Spinal cord (tissue), 10 donors: Measurements from ENCODE around the gene SH3BGRL2. TPM values are rescaled to one million over a fixed set of nuclear protein-coding genes. Genes with fewer than 3 reads are reported as not detected.
A peak's percentile ranks its signal among the peaks of the same experiment; 100 is the strongest.
"Not testable (repeated sequence)": the region's sequence is repeated elsewhere in the genome, so short reads cannot be mapped to it uniquely, and the experiment has no call there.

Experiments
- DNase-seq, 6 donors: peaks; one replicate each; pipeline versions ENCODE4 v3.0.0 to v3.0.0-alpha.2; 2013 to 2015; ENCODE audit warnings: low spot score in 6 of 6, low read depth in 4 of 6
- H3K27ac ChIP-seq: one replicate; pipeline ENCODE4 v1.5.1; 2013; ENCODE audit warnings: low read depth, low read length, control low read depth
- H3K27me3 ChIP-seq: one replicate; pipeline ENCODE4 v1.6.1; 2013; ENCODE audit warnings: low read length; ENCODE audit not compliant: control insufficient read depth, insufficient read depth
- H3K36me3 ChIP-seq: one replicate; pipeline ENCODE4 v1.6.1; 2013; ENCODE audit warnings: low read length; ENCODE audit not compliant: control insufficient read depth, insufficient read depth
- H3K4me1 ChIP-seq: one replicate; pipeline ENCODE4 v1.6.1; 2013; ENCODE audit warnings: low read length; ENCODE audit not compliant: control insufficient read depth, insufficient read depth
- H3K4me3 ChIP-seq: one replicate; pipeline ENCODE4 v1.5.1; 2013; ENCODE audit warnings: low read depth, low read length, control low read depth
- H3K9me3 ChIP-seq: one replicate; pipeline ENCODE4 v1.6.1; 2013; ENCODE audit warnings: low read length; ENCODE audit not compliant: control insufficient read depth, insufficient read depth
- WGBS: methylation state at CpG from one replicate; pipeline ENCODE4 v1.1.5; 2013; ENCODE audit warnings: missing lambda C conversion rate; ENCODE audit not compliant: insufficient coverage; 5-methylcytosine and 5-hydroxymethylcytosine counted together
- polyA plus RNA-seq, 2 donors: library from polyadenylated mRNA; unstranded; fragments of 120-200 nt; gene quantifications; one replicate each; pipeline ENCODE4 v1.2.1, GENCODE V29; 2013; ENCODE audit not compliant: insufficient read length in 2 of 2
- total RNA-seq, 2 donors: library from RNA; depleted of rRNA in 1 of 2; stranded (reverse); fragments of 120-200 nt in 1 of 2; fragments of >200 nt in 1 of 2; gene quantifications; one replicate each; pipeline versions ENCODE4 v1.2.3 to v1.2.4, GENCODE V29; 2013 to 2014
- donor health status: healthy.

Gene SH3BGRL2
- total and polyA plus RNA-seq, 4 donors: 23.8 to 55.9 (median 29.7) TPM

DNA sequence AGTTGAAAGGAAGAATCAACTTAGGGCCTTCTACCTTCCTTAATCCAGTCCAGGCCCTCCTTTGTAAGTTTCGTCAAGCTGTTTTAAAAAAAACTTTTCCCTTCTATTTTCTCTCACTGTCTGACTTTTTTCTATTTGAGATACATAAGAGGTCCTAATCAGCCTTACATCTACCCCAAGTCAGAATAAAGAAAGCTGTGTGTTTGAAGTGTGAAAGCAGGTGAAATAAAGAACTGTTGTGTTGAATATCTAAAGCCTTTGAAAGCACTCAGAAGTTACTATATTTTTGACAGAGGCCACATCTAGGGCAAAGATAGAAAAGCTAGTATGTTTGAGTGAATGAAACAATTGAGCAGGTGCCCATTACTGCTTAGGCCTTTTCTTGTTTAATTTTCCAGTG, 35.5 kb downstream of the SH3BGRL2 start:
- H3K36me3 ChIP-seq: no peaks in the 10 kb centered on the region
- H3K27ac ChIP-seq: no peak overlapping the region
- no peaks in the 10 kb centered on the region for H3K27me3 ChIP-seq
- no peak overlapping the region for H3K4me3 ChIP-seq
- WGBS: no CpG with 5 or more reads among the region's 1 CpG
- H3K9me3 ChIP-seq: no peaks in the 10 kb centered on the region
- H3K4me1 ChIP-seq: no peaks in the 10 kb centered on the region
- DNase-seq: no peak

DNA sequence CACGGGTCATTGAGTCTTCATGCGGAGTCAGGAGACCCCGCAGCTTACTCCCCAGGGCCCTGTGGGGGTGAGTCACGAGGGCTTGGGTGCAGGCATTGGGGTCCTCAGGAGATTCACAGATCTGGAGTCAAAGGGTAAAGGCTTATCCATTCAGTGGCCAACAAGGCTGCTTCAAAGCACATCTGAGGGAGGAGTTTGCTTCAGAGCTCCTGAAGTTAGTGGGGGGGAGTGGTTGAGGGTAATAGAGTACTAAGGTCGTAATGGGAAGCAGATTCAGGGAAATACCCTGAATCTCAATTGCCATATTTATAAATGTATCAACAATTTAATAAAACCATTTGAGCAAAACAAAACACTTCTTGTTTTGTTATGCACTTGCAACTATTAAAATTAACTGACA, 37.3 kb downstream of the SH3BGRL2 start:
- Histone ChIP-seq H3K27ac (no peak overlapping the region), H3K9me3 (no peaks in the 10 kb centered on the region), H3K4me1 (no peaks in the 10 kb centered on the region), H3K27me3 (no peaks in the 10 kb centered on the region), H3K36me3 (no peaks in the 10 kb centered on the region), H3K4me3 (no peak overlapping the region)
- WGBS: 66% methylated on average over 4 of the region's 5 CpGs
- DNase-seq: no peak

DNA sequence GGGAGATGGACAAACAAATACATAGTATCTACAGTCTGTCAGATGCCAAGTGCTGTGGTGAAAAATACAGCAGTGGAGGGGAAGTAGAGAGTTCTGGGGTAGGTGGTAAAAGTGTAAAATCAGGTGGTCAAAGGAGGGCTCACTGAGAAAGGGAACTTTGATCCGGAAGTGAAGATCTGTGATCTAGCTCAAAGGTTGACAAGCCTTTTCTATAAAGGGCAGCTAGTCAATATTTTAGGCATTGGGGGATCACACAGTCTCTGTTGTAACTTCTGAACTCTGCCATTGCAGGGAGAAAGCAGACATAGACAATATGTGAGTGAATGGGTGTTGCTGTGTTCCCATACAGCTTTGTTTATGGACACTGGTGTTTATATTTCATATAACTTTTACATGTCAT, 38.6 kb downstream of the SH3BGRL2 start:
- WGBS: 87% methylated on average over 1 of the region's 1 CpG

DNA sequence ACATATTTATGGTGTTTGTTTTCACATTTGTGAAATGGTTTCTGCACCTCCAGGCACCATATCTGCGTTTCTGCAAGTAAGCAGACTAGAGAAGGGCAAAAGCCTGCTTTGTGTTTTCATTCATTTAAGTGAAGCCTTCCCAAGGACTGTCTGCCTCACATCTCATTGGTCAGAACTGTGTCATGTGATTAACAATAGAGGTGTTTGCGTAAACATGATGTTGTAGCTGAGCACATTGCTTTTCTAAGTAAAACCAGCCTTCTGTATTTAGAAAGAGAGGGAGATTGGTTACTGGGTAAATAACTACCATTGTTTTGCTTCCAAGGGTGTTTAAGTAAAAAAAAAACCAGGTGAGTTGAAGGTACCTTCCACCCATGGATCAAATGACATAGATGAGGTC, 39.7 kb downstream of the SH3BGRL2 start:
- H3K36me3 ChIP-seq: no peaks in the 10 kb centered on the region
- DNase-seq: no peak
- H3K27me3 ChIP-seq: no peaks in the 10 kb centered on the region
- H3K27ac ChIP-seq: no peak overlapping the region
- WGBS: 86% methylated on average over 1 of the region's 2 CpGs
- H3K9me3 ChIP-seq: no peaks in the 10 kb centered on the region
- H3K4me1 ChIP-seq: no peaks in the 10 kb centered on the region
- H3K4me3 ChIP-seq: no peak overlapping the region

More for the DNA sequence above, 38.6 kb downstream of the SH3BGRL2 start:
- H3K4me3 ChIP-seq: no peak overlapping the region
- H3K27ac ChIP-seq: no peak overlapping the region
- H3K36me3 ChIP-seq: no peaks in the 10 kb centered on the region
- H3K9me3 ChIP-seq: no peaks in the 10 kb centered on the region
- no peak for DNase-seq
- H3K27me3 ChIP-seq: no peaks in the 10 kb centered on the region
- no peaks in the 10 kb centered on the region for H3K4me1 ChIP-seq

DNA sequence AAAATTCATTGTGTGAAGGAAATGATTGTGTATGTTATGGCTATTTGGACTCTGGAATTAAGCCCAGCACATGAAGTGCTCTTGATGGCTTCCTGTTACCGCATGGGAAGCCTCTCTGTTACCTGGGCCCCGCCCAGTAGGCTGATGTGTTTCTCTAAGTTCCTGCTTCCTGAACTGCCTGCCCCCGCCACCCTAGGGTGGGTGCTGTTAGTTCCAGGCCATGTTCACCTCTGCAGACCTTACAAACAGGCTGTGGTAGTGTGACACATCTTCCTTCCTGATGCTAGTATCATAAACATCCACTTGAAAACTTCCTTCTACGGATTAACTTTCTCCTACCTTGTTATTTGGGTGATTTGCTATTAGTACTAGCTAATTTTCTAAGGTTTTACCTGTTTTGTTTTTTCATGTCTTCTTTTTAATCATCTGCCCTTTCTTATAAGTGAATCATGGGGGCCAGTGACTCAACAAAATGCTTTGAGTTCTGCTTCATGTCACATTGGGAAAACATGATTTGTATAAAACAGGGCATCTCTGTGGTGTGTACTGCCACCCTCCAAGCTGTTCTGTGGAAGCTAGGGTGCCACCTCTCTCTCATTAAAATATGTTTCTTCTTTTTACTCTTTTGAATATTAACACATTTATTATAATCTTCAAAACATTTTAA, 40.6 kb downstream of the SH3BGRL2 start:
- H3K36me3 ChIP-seq: no peaks in the 10 kb centered on the region
- no peak for DNase-seq
- WGBS: 83% methylated on average over 3 of the region's 4 CpGs
- H3K27ac ChIP-seq: no peak overlapping the region
- H3K27me3 ChIP-seq: no peaks in the 10 kb centered on the region
- no peaks in the 10 kb centered on the region for H3K4me1 ChIP-seq
- H3K9me3 ChIP-seq: no peaks in the 10 kb centered on the region
- no peak overlapping the region for H3K4me3 ChIP-seq

DNA sequence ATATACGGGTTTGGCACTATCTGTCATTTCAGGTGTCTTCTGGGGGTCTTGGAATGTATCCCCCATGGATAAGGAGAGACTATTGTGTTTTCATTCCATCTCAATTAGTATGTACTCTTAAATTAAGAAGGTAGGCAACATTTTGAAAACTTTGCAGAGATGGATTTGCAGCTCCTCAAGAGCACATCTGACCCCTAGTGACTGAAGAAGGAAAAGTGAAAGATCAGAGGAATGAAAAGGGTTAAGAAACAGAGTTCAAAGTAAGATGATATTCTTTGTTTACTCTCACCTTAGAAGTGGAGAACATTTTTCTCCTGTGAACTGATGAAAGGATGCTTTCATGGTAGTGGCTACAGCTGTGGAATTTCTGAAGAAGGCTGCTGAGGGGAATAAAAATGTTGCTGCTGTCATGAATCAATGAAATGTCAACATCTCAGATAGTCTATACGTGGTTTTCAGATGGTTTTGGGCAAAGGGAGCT, 41.5 kb downstream of the SH3BGRL2 start:
- Histone ChIP-seq H3K36me3 (no peaks in the 10 kb centered on the region), H3K4me3 (no peak overlapping the region), H3K4me1 (no peaks in the 10 kb centered on the region), H3K27me3 (no peaks in the 10 kb centered on the region), H3K9me3 (no peaks in the 10 kb centered on the region), H3K27ac (no peak overlapping the region)
- 20% methylated on average over 1 of the region's 2 CpGs for WGBS
- DNase-seq: peak in 1 of 6 donors; percentile 55

DNA sequence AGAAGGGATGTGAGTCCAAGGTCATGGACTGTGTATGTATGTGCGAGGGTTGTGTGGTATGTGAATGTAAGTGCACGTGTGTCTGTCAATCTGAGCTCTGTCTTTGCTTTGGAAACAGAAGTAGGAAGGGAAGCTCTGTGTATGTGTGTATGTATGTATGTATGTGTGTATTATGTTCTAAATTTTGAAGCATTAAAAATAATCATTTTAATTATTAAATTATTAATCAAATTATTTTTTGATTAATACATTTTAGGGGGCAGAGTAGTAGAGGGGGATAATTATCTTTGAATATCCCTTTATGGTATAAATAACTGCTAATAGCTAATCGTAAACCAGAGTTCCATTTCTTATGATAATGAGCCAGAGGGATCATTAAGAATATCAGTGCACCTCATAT, 42.8 kb downstream of the SH3BGRL2 start:
- H3K36me3 ChIP-seq: no peaks in the 10 kb centered on the region
- H3K9me3 ChIP-seq: no peaks in the 10 kb centered on the region
- H3K4me3 ChIP-seq: no peak overlapping the region
- no peaks in the 10 kb centered on the region for H3K27me3 ChIP-seq
- no peak for DNase-seq
- WGBS: 100% methylated on average over 2 of the region's 3 CpGs
- no peak overlapping the region for H3K27ac ChIP-seq
- no peaks in the 10 kb centered on the region for H3K4me1 ChIP-seq

DNA sequence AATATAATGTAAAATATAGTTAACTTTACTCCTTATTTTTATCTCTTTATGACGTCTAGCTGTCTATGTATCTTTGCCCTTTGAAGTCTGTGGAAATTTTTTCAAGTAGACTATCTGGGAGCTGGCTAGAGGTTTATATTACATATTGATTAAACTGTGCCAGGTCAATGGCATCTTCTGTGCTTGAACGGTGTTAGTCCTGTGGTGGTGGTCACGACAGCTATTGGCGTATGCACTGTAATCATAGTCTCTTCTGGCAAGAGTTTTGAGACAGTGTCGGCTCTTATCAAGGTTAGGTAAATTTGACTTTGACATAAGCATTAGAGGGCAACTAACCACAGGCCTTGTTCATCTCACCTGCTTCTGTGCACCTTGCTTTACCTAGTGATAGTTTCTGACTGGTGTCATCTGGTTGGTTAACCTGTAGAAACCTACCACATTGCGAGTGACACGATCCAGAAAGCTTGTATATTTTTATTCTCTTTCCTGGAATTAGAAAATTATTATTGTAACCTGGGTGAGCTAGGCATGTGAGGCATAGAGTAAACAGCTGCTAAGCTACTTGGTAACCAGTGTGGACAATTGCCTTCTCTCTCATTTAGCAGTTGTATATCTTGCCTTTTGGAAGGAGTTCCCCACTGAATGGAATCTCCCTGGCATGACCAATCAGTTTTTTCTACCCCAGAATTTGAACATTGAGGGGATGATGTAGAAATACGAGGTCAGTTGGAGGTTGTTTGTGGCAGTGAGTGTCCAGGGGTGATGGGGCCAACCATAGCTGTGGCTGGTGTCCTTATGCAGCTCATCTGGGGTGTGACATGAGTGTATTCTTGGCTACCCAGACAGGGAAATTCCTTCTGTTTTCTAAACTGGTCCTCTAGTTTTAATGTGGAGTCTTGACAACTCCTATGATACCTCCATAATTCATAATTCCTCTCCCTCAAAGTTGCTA, 45.9 kb downstream of the SH3BGRL2 start:
- no peak overlapping the region for H3K27ac ChIP-seq
- no peaks in the 10 kb centered on the region for H3K36me3 ChIP-seq

DNA sequence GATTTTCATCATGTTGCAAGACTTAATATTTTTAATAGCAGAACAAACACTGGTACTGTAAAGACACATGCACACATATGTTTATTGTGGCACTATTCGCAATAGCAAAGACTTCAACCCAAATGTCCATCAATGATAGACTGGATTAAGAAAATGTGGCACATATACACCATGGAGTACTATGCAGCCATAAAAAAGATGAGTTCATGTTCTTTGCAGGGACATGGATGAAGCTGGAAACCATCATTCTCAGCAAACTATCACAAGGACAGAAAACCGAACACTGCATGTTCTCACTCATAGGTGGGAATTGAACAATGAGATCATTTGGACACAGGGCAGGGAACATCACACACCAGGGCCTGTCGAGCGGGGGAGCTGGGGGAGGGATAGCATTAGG, 51.6 kb downstream of the SH3BGRL2 start:
- not testable (repeated sequence) for H3K27ac ChIP-seq, H3K4me1 ChIP-seq, DNase-seq, H3K4me3 ChIP-seq, H3K27me3 ChIP-seq, H3K9me3 ChIP-seq, H3K36me3 ChIP-seq
- WGBS: no CpG with 5 or more reads among the region's 4 CpGs

More for the DNA sequence above, 45.9 kb downstream of the SH3BGRL2 start:
- Histone ChIP-seq H3K9me3 (no peaks in the 10 kb centered on the region), H3K4me1 (no peaks in the 10 kb centered on the region), H3K4me3 (no peak overlapping the region), H3K27me3 (no peaks in the 10 kb centered on the region)
- DNase-seq: no peak
- WGBS: 100% methylated on average over 4 of the region's 8 CpGs
